Measurements from ENCODE around the gene TEX35. TPM values are rescaled to one million over a fixed set of nuclear protein-coding genes. Genes with fewer than 3 reads are reported as not detected.

Gene TEX35
- total and polyA plus RNA-seq, 2 experiments from 2014 or later: not detected

- no peaks in the 10 kb centered on the region for H3K9me2 ChIP-seq (ENCODE audit: insufficient read depth)
- DNase-seq: no peak
- no peak for TF ChIP-seq EZH2 (IDR thresholded peaks at IDR 0.05; ENCODE audit: insufficient read depth, poor library complexity, severe bottlenecking)
- TF ChIP-seq EZH2phosphoT487 (IDR thresholded peaks at IDR 0.05; ENCODE audit: insufficient read depth, low read depth): no peak
- in situ Hi-C loops (cut with MboI): no loop called here
- no peak overlapping the region for H3K4me3 ChIP-seq
- H3K9me3 ChIP-seq (ENCODE audit: low read depth): no peaks in the 10 kb centered on the region
- no peak overlapping the region for H3K9ac ChIP-seq
- no peaks in the 10 kb centered on the region for H3K27me3 ChIP-seq (replicated peaks; ENCODE audit: insufficient read depth)
- H4K20me1 ChIP-seq (ENCODE audit: insufficient read depth): no peaks in the 10 kb centered on the region
- no peaks in the 10 kb centered on the region for H3K79me2 ChIP-seq (ENCODE audit: insufficient read depth)
- H3F3A ChIP-seq (ENCODE audit: insufficient read depth): no peaks in the 10 kb centered on the region
- H3K4me2 ChIP-seq (ENCODE audit: unreplicated experiment): no peak overlapping the region
- peaks cover 24% of the 10 kb centered on the region for H3K36me3 ChIP-seq (ENCODE audit: low read depth)
- H2AFZ ChIP-seq: no peak overlapping the region
- peaks cover 12% of the 10 kb centered on the region for H3K4me1 ChIP-seq (ENCODE audit: insufficient read depth)
- no peak overlapping the region for H3K27ac ChIP-seq
Observed at GRCh38 chr1:178467837-178468236, 45.1 kb upstream of the TEX35 start.

GRCh38 chr1:178470411-178470960 lies 42.4 kb upstream of the TEX35 start:
- Histone ChIP-seq H4K20me1 (ENCODE audit: insufficient read depth) (no peaks in the 10 kb centered on the region), H3K9me2 (ENCODE audit: insufficient read depth) (no peaks in the 10 kb centered on the region), H3K9me3 (ENCODE audit: low read depth) (no peaks in the 10 kb centered on the region), H3K79me2 (ENCODE audit: insufficient read depth) (no peaks in the 10 kb centered on the region), H3K27me3 (replicated peaks; ENCODE audit: insufficient read depth) (no peaks in the 10 kb centered on the region), H3F3A (ENCODE audit: insufficient read depth) (no peaks in the 10 kb centered on the region), H2AFZ (no peak overlapping the region), H3K9ac (no peak overlapping the region), H3K4me3 (no peak overlapping the region), H3K27ac (no peak overlapping the region), H3K4me1 (ENCODE audit: insufficient read depth) (peaks cover under 1% of the 10 kb centered on the region), H3K4me2 (ENCODE audit: unreplicated experiment) (no peak overlapping the region), H3K36me3 (ENCODE audit: low read depth) (peaks cover 41% of the 10 kb centered on the region)
- 89 to 95% methylated on average over 5 of the region's 5 CpGs for WGBS, 2 experiments (ENCODE audit: low coverage in 1 of 2, low lambda C conversion rate in 2 of 2, missing lambda C conversion rate in 2 of 2)
- in situ Hi-C loops (cut with MboI): no loop called here
- TF ChIP-seq EZH2 (IDR thresholded peaks at IDR 0.05; ENCODE audit: insufficient read depth, poor library complexity, severe bottlenecking) (no peak), EZH2phosphoT487 (IDR thresholded peaks at IDR 0.05; ENCODE audit: insufficient read depth, low read depth) (no peak)
- no peak for DNase-seq

DNA sequence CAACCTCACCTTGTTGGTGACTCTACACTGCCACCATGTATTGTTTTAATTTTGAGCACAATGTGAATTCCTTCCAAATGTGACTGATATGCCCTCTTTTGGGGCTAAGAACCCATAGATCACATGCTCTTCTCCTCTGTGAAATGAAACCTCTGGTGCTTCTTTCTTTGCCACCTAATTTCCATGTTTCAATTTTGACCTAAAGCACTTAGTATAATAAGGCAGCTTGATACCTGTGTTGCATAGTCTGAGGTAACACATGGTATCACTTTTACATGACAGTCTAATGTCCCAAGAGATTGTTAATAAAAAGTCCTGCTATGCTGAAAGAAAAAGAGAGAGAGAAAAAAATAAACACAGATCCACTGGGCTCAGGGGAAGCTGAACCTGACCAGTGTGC lies 40.4 kb upstream of the TEX35 start:
- H2AFZ ChIP-seq: no peak overlapping the region
- no peaks in the 10 kb centered on the region for H3K9me3 ChIP-seq (ENCODE audit: low read depth)
- H3K4me2 ChIP-seq (ENCODE audit: unreplicated experiment): no peak overlapping the region
- no peak for TF ChIP-seq EZH2 (IDR thresholded peaks at IDR 0.05; ENCODE audit: insufficient read depth, poor library complexity, severe bottlenecking)
- no peak for TF ChIP-seq EZH2phosphoT487 (IDR thresholded peaks at IDR 0.05; ENCODE audit: insufficient read depth, low read depth)
- peaks cover 26% of the 10 kb centered on the region for H3K36me3 ChIP-seq (ENCODE audit: low read depth)
- no peaks in the 10 kb centered on the region for H3K9me2 ChIP-seq (ENCODE audit: insufficient read depth)
- H3K9ac ChIP-seq: no peak overlapping the region
- H3K27ac ChIP-seq: no peak overlapping the region
- H3F3A ChIP-seq (ENCODE audit: insufficient read depth): no peaks in the 10 kb centered on the region
- H3K79me2 ChIP-seq (ENCODE audit: insufficient read depth): no peaks in the 10 kb centered on the region
- no peaks in the 10 kb centered on the region for H4K20me1 ChIP-seq (ENCODE audit: insufficient read depth)
- no peaks in the 10 kb centered on the region for H3K27me3 ChIP-seq (replicated peaks; ENCODE audit: insufficient read depth)
- DNase-seq: no peak
- no peaks in the 10 kb centered on the region for H3K4me1 ChIP-seq (ENCODE audit: insufficient read depth)
- H3K4me3 ChIP-seq: no peak overlapping the region
- in situ Hi-C loops (cut with MboI): no loop called here

- in situ Hi-C loops (cut with MboI): no loop called here
- 95 to 99% methylated on average over 4 of the region's 4 CpGs for WGBS, 2 experiments (ENCODE audit: low coverage in 1 of 2, low lambda C conversion rate in 2 of 2, missing lambda C conversion rate in 2 of 2)
- H3K9me3 ChIP-seq (ENCODE audit: low read depth): no peaks in the 10 kb centered on the region
- no peaks in the 10 kb centered on the region for H4K20me1 ChIP-seq (ENCODE audit: insufficient read depth)
- H3K79me2 ChIP-seq (ENCODE audit: insufficient read depth): no peaks in the 10 kb centered on the region
- TF ChIP-seq EZH2phosphoT487 (IDR thresholded peaks at IDR 0.05; ENCODE audit: insufficient read depth, low read depth): no peak
- H3K9me2 ChIP-seq (ENCODE audit: insufficient read depth): no peaks in the 10 kb centered on the region
- peaks cover 18% of the 10 kb centered on the region for H3K36me3 ChIP-seq (ENCODE audit: low read depth)
- no peak overlapping the region for H3K27ac ChIP-seq
- H3K27me3 ChIP-seq (replicated peaks; ENCODE audit: insufficient read depth): no peaks in the 10 kb centered on the region
- no peak overlapping the region for H3K9ac ChIP-seq
- 0 out of 2 replicates have a peak, but pooled peaks cover 2% of the 10 kb centered on the region for H3F3A ChIP-seq (ENCODE audit: insufficient read depth)
- no peaks in the 10 kb centered on the region for H3K4me1 ChIP-seq (ENCODE audit: insufficient read depth)
- no peak overlapping the region for H3K4me2 ChIP-seq (ENCODE audit: unreplicated experiment)
- H2AFZ ChIP-seq: no peak overlapping the region
- no peak for DNase-seq
- H3K4me3 ChIP-seq: no peak overlapping the region
Observed at GRCh38 chr1:178477373-178477772, 35.5 kb upstream of the TEX35 start.

GRCh38 chr1:178477841-178478240 lies 35.1 kb upstream of the TEX35 start:
- no peak for DNase-seq
- Histone ChIP-seq H3K36me3 (ENCODE audit: low read depth) (peaks cover 18% of the 10 kb centered on the region), H3K27me3 (replicated peaks; ENCODE audit: insufficient read depth) (no peaks in the 10 kb centered on the region), H2AFZ (no peak overlapping the region), H3K9me3 (ENCODE audit: low read depth) (no peaks in the 10 kb centered on the region), H3K4me2 (ENCODE audit: unreplicated experiment) (no peak overlapping the region), H3K9ac (no peak overlapping the region), H3F3A (ENCODE audit: insufficient read depth) (0 out of 2 replicates have a peak, but pooled peaks cover 2% of the 10 kb centered on the region), H4K20me1 (ENCODE audit: insufficient read depth) (no peaks in the 10 kb centered on the region), H3K4me1 (ENCODE audit: insufficient read depth) (no peaks in the 10 kb centered on the region), H3K79me2 (ENCODE audit: insufficient read depth) (no peaks in the 10 kb centered on the region), H3K4me3 (no peak overlapping the region), H3K9me2 (ENCODE audit: insufficient read depth) (no peaks in the 10 kb centered on the region), H3K27ac (no peak overlapping the region)
- TF ChIP-seq EZH2 (IDR thresholded peaks at IDR 0.05; ENCODE audit: insufficient read depth, poor library complexity, severe bottlenecking) (no peak), EZH2phosphoT487 (IDR thresholded peaks at IDR 0.05; ENCODE audit: insufficient read depth, low read depth) (no peak)
- WGBS, 2 experiments (ENCODE audit: low coverage in 1 of 2, low lambda C conversion rate in 2 of 2, missing lambda C conversion rate in 2 of 2): 39 to 52% methylated on average over 1 of the region's 1 CpG
- in situ Hi-C loops (cut with MboI): no loop called here

Measured in GM23248 (cell line).